RWPE2 (cell line): ENCODE data around the gene ZCCHC10.

ENCODE experiments used
- ATAC-seq: fragments of 200-7000 bp; cut with Tn5 transposase; 3 replicates; pipeline ENCODE4 v1.9.1; 2021; ENCODE audit warnings: low read depth
- DNase-seq: peaks from one replicate; pipeline ENCODE4 v3.0.0-alpha.2; 2020; ENCODE audit warnings: low spot score
- H3K27ac ChIP-seq: fragments of 450-650 bp; 2 replicates; pipeline ENCODE4 v1.5.1; 2017; ENCODE audit warnings: mild to moderate bottlenecking; ENCODE audit not compliant: poor library complexity, severe bottlenecking
- H3K27me3 ChIP-seq: fragments of 250-450 bp; sonication (Bioruptor Pico); 2 replicates; pipeline ENCODE4 v1.5.1; 2021; ENCODE audit warnings: mild to moderate bottlenecking, moderate library complexity; ENCODE audit not compliant: insufficient read depth, poor library complexity, severe bottlenecking
- H3K36me3 ChIP-seq: fragments of 250-450 bp; sonication (Bioruptor Pico); 2 replicates; pipeline ENCODE4 v1.5.1; 2020; ENCODE audit warnings: low read depth, mild to moderate bottlenecking, moderate library complexity
- H3K4me1 ChIP-seq: fragments of 250-450 bp; sonication (Bioruptor Pico); 2 replicates; pipeline ENCODE4 v1.5.1; 2021; ENCODE audit warnings: mild to moderate bottlenecking, moderate library complexity; ENCODE audit not compliant: insufficient read depth, poor library complexity, severe bottlenecking
- H3K4me3 ChIP-seq: fragments of 250-450 bp; sonication (Bioruptor Pico); 2 replicates; pipeline ENCODE4 v1.5.1; 2021; ENCODE audit warnings: mild to moderate bottlenecking, moderate library complexity; ENCODE audit not compliant: severe bottlenecking
- H3K9me3 ChIP-seq: fragments of 250-450 bp; sonication (Bioruptor Pico); 2 replicates; pipeline ENCODE4 v1.5.1; 2021; ENCODE audit warnings: mild to moderate bottlenecking, moderate library complexity; ENCODE audit not compliant: severe bottlenecking
- CTCF ChIP-seq: fragments of 450-650 bp; IDR thresholded peaks from one replicate; pipeline ENCODE4 v1.5.1; 2017; ENCODE audit warnings: mild to moderate bottlenecking, moderate library complexity; ENCODE audit not compliant: poor library complexity, severe bottlenecking

Gene ZCCHC10

GRCh38 chr5:133054697-133055471, 28.5 kb upstream of the ZCCHC10 start:
- Histone ChIP-seq H3K36me3 (peaks cover 36% of the 10 kb centered on the region), H3K4me3 (no peak overlapping the region), H3K27ac (no peak overlapping the region), H3K27me3 (no peaks in the 10 kb centered on the region), H3K9me3 (no peaks in the 10 kb centered on the region), H3K4me1 (peaks cover 10% of the 10 kb centered on the region)
- DNase-seq, result no peak
- no peak for TF ChIP-seq CTCF
- ATAC-seq, result no peak

GRCh38 chr5:133053448-133053847, 27.1 kb upstream of the ZCCHC10 start:
- H3K36me3 ChIP-seq, result peaks cover 36% of the 10 kb centered on the region

GRCh38 chr5:133052317-133053175, 26.2 kb upstream of the ZCCHC10 start:
- no peaks in the 10 kb centered on the region for H3K27me3 ChIP-seq
- H3K36me3 ChIP-seq, result peaks cover 33% of the 10 kb centered on the region
- peak; percentile 26 for ATAC-seq
- peak; percentile 75 for DNase-seq
- peaks cover 20% of the 10 kb centered on the region for H3K4me1 ChIP-seq
- no peak for TF ChIP-seq CTCF
- H3K9me3 ChIP-seq, result no peaks in the 10 kb centered on the region
- peak overlapping the region; percentile 90 for H3K27ac ChIP-seq
- peak overlapping the region; percentile 73 for H3K4me3 ChIP-seq

More at GRCh38 chr5:133053448-133053847, 27.1 kb upstream of the ZCCHC10 start:
- no peak for TF ChIP-seq CTCF
- no peak for DNase-seq
- H3K9me3 ChIP-seq, result no peaks in the 10 kb centered on the region
- peaks cover 20% of the 10 kb centered on the region for H3K4me1 ChIP-seq
- no peaks in the 10 kb centered on the region for H3K27me3 ChIP-seq
- no peak for ATAC-seq
- no peak overlapping the region for H3K27ac ChIP-seq
- no peak overlapping the region for H3K4me3 ChIP-seq

- Histone ChIP-seq H3K4me1 (peaks cover 20% of the 10 kb centered on the region), H3K27me3 (no peaks in the 10 kb centered on the region), H3K4me3 (peak within 1 kb of the TSS; percentile 73), H3K27ac (peak within 1 kb of the TSS; percentile 90), H3K9me3 (no peaks in the 10 kb centered on the region), H3K36me3 (peaks cover 28% of the 10 kb centered on the region)
- no peak for TF ChIP-seq CTCF
- DNase-seq, result peak; percentile 100
- ATAC-seq, result peak; percentile 86
Measured at GRCh38 chr5:133051542-133052316, 25.4 kb upstream of the ZCCHC10 start, which contains the start of gene HSPA4. TSS of gene HSPA4 (plus strand) at chr5:133052013. CDS start at chr5:133052251, 238 bp downstream.
